NOMO-1 treated with dmso at 0.1 percent for 144 hours (cell line): ENCODE measurements around the gene SLC8A3.

Experiments
- DNase-seq: peaks from one replicate; lab custom pipeline; 2025; ENCODE audit not compliant: unreplicated experiment; lab: John Stamatoyannopoulos, UW

Gene SLC8A3

DNA sequence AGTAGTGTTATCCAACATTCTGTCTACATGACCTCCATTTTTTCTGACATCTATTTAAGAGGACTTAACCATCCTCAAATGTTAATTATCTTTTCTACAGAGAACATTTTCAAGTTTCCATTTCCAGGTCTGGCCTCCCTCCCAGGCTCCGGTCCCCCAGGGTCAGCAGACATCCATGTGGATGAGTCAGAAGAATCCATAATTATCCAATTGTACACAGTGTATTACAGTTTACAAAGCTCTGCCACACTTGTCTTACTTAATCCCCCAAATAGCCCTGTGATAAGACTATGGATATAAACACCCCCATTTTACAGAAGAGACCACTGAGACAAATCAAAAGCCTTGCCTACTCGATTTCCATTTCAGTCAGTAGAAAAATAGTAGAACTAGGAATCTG, 65.0 kb downstream of the SLC8A3 start:
- DNase-seq = no peak

- DNase-seq = no peak
Observed at GRCh38 chr14:70121521-70121920, 67.2 kb downstream of the SLC8A3 start.

GRCh38 chr14:70118064-70118463, 70.7 kb downstream of the SLC8A3 start:
- no peak for DNase-seq

DNA sequence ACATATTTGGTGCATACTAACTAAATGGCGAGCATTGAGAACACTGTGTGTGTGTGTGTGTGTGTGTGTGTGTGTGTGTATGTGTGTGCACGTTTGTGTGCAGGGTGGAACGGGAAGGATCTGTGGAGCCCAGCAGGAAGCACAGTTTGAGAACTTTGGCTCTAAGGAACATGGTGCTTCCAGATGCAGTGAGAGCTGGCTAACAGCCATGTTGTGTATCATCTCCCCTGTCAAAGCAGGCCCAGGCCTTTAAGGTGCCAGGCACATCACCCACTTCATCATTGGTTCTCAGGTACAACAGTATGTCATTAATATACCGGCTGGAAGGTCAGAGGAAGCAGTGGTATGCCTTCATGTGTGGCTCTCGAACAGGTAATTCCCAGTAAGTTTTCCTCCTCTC, 72.5 kb downstream of the SLC8A3 start:
- no peak for DNase-seq

DNA sequence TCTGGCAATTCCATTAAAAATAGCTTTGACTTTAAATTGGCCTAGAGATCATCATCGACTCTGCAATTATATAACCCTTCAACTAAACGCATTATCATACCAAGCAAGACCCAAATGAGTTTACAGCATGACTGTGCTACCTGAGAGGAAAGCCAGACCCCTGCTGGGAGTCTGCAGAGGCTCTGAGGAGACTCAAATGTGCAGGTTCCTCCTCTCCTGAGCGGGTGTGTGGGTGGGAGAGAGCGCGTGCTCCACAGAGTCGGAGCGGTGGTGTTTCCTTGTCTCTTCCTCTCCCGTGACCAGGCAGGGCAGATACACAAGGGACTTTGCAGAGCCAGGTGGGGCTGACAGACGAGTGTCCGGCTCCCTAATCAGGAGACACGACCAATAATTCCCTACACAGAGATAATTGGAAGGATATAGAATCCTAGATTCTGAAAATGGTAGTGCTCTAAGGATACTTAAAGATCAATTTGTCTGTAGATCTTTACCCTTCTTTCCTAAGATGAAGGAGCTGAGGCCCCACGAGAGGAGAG, 74.1 kb downstream of the SLC8A3 start:
- DNase-seq = no peak

DNA sequence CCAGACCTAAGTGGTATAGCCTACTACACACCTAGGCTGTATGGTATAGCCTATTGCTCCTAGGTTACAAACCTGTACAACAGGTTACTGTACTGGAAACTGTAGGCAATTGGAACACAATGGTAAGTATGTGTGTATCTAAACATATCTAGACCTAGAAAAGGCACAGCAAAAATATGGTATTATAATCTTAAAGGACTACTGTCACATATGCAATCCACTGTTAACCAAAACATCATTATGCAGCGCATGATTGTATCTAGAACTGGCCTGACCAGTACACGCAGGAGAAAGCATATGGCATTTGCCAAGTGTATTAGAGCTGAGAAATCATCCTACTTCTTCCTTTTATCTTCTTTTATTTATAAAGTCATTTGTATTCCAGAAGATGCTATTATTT, 75.5 kb downstream of the SLC8A3 start:
- DNase-seq = no peak

DNA sequence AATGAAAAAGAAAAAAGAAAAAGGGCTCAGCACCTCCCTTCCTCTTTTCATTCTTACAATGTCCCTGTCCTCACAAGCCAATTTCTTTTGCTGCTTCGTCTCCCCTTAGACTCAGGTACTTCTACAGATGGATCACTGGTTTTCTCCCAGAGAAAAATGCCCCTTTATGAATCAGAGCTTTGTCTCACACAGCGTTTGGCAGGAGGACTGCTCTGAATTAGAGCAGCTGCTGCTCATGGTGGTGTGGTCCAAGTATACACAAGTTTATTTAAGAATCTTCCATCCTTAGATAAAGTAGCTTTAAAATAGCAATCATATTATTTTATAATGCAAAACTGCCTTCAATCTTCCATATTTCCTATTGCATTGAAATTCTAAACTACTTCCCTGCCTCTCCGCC, 80.3 kb downstream of the SLC8A3 start:
- DNase-seq = no peak

- no peak for DNase-seq
Observed at GRCh38 chr14:70107309-70107708, 81.4 kb downstream of the SLC8A3 start.

DNA sequence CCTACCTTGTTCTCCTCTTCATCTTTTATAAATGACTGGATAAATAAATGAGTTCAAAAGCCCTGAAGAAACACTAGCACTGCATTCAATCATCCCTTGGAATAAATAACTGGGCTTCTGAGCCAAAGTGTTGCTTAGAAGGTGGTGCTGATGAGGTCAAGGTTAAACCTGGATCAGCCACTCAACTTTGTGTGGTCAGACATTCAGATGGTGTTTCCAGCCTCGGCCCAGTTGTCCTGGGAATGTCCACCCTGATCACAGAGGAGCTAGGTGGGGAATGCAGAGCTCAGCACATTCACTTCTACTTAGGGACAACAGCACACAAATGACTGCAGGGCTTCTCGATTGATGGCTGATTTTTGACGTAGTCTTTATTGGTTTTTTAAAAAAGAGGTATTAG, 88.7 kb downstream of the SLC8A3 start:
- DNase-seq = no peak

DNA sequence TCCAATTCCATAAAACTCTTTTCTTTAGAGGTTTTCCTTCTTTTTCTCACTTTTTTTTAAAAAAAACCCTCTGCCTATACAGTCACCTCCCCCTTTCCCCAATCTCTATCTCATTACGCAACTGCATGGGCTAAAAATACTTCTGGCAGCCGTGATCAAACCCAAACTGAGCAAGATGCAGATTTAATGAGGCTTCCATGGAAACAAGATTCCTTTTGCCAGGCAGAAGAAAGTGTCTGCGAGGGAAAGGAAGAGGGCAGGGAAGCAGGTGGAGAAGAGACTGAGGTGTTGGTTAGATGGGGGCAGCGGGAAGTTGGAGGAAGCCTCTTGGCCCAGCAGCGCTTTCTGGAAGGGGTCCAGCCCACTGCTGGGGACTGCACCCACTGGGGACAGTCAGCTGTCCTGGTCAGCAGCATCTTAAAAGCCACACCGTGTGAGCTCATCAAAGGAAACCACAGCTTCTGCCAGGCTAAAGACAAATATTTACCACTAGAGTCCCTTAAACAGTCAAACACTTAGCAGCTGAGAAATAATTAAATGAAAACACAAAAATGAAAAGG, 90.4 kb downstream of the SLC8A3 start:
- DNase-seq = no peak

- DNase-seq = no peak
Observed at GRCh38 chr14:70097576-70098249, 91.0 kb downstream of the SLC8A3 start.

GRCh38 chr14:70096866-70097265, 91.9 kb downstream of the SLC8A3 start:
- no peak for DNase-seq

DNA sequence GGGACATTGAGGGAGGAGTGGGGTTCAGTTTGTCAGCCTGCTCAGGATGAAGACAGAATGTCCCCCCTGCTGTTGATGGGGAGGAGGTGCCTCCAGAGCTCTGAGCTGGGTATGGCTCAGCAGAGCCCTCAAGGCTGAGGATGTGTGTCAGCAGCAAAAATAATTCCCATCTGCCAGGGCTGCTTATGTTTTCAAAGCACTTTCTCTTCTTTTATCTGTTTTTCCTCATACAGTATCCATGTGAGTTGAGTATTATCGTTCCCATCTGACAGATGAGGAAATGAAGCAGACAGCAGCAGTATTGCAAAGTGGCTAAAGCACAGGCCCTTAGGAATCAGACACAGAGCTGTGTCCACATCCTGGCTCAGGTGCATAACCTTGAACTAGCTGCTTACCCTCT, 94.1 kb downstream of the SLC8A3 start:
- no peak for DNase-seq

DNA sequence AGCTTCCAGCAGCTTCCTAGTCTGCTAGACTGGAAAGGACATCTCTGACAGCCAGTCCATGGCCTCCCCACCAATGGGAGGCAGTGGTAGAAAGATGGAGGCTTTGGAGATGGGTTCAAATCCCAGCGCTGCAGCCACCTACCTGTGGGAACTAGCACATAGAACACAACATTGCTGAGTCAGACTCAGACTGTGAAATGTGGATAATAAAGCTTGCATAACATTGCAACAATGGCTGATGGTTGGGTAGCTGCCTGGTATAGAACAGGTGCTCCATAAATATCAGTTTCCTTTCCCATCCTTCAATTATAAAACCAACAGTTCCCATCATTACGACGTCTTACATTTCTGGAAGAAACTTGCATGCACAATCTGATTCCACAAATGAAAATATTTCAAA, 94.6 kb downstream of the SLC8A3 start:
- DNase-seq = no peak

GRCh38 chr14:70093156-70093555, 95.6 kb downstream of the SLC8A3 start:
- no peak for DNase-seq

DNA sequence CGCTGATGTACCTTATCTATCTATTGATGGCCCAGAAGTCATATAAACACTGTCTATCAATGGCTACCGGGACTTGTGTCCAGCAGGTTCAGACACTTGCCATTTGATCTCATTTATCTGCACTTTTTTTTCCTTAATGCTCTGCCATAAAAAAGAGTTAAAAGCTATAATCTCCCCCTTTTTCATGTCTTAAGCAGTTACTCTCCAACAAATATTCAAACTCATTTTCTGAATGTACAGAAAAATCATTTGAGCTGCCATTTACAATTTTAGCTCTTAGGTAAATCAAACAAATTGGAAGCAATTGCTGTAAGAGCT, 101.4 kb downstream of the SLC8A3 start:
- no peak for DNase-seq

DNA sequence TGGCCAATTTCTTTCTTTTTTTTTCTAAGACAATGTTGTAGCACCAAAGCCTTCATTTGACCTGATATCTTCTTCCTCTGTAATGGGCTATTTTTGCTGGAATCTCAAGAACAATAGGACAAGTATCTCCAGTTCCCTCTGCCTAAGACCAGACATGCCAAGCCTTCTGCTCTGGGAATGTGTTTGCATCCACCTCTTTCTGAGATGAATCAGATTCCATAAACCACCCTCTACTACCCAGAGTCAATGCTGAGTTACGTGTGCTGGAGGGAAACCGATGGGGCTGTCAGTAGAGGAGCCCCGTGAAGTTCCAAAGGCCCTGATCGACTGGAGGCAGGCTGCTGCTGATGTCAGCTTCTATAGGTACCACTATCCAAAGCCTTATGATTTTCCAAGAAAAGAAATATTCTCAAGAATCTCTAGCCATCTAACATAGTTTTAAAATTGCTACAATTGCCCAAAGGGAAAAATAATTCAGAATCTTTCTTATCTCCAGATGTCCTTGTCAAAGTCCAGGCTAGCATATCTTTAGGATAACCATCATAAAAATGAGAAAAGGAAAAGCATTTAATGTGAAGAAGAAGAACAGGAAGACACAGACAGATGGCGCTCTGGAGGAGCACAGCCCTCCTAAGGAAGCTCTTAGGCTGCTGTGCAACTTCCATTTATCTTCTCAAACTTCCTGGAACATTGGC, 101.9 kb downstream of the SLC8A3 start:
- peak; percentile 14 for DNase-seq

DNA sequence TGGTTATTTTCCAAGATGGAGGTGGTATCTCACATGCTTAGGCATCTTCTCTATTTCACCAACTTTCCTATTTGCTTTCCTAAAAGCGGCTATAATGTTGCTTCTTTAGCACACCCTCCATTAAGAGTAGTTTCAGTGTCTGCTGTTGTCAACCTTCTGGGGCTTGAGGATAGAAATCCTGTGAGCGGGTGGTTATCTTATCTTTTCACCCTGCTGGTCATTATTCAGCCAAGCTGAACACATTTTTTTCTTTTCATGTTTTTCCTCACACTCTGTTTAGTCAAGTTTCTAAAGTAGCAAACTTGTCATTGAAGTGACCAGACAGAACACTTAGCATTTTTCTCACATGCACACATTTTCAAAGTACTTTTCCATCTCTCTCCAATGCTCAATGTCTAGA, 104.5 kb downstream of the SLC8A3 start:
- no peak for DNase-seq

DNA sequence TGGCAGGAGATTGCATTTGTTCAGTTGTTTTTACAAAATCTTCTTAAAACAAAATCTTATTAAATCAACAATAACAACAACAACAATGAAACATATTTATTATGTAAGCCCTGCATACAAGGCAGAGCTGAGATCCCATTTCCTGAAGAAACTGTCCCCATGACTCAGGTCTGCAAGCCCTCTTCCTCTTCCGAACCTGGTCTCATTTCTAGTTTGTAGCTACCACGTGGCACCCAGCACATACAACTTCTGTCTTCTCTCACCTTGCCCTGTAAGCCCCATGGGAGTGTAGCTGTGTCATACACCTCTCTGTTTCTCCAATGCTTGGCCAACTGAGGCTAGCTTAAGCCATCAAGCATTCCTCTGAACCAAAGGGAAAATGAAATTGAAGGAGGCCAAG, 106.4 kb downstream of the SLC8A3 start:
- DNase-seq = no peak

DNA sequence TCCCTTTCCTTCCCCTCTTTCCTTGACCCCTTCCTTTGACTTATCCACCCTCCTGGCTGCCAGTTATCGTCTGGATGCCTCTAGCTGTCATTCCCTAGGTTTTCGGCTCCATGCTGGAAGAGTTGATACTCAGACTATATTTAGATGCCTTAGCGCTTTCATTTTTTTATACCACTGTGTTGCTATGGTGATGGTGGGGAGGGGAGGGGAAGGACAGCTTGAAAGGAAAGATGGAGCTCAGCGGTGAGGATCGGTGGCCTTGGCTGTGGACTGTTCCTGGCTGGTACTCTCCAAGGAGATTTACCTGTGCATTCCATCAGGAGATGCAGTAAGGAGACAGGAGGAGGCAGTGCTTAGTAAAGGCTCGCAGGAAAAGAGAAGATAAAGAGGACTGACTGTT, 108.7 kb downstream of the SLC8A3 start:
- DNase-seq = no peak

GRCh38 chr14:70078329-70078728, 110.4 kb downstream of the SLC8A3 start:
- no peak for DNase-seq

- no peak for DNase-seq
Observed at GRCh38 chr14:70077720-70078119, 111.0 kb downstream of the SLC8A3 start.

DNA sequence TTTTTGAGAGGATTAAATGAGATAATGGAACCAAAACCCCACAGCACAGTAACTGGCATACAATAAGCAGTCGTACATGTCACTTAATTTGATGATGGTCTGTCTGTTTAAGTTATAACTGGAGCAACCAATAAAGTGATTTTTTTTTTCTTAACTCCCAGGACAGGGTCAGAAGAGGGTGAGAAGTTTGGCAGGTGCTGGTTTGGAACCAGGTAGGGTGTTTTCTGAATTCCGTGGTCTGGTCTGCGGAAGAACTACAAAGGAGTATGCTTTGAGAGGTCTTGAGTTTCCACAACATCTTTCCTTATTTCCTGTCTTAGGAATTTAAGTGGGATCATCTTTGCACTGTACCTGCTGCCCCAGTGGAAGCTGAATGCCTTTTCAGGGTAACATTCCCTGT, 111.7 kb downstream of the SLC8A3 start:
- DNase-seq = no peak
